HG03159 (cell line): ENCODE data around the gene SPATS2L.

Experiments used
- ATAC-seq: cut with Tn5 transposase; IDR thresholded peaks from one replicate; pipeline ENCODE4 v1.9.1; 2021; ENCODE audit warnings: mild to moderate bottlenecking, moderate library complexity; ENCODE audit not compliant: unreplicated experiment

The SPATS2L gene

DNA sequence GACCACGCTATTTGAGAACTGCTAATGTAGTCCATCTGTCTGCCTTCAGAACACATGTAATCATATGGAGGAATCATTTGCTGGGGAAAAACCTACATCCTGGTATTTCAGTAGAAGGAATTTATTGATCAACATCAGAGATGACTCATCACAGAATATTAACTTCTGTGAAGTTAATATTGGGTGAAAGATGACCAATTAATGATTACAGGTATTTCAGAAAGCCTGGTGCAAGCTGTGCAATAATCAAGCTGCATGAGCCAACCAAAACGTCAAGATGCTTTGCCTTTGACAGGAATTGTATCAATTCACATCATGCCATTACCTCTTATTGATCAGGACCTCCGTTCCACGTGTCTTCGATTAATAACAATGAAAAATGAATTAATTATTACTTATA is 9.4 kb upstream of the SPATS2L start:
- no peak for ATAC-seq

DNA sequence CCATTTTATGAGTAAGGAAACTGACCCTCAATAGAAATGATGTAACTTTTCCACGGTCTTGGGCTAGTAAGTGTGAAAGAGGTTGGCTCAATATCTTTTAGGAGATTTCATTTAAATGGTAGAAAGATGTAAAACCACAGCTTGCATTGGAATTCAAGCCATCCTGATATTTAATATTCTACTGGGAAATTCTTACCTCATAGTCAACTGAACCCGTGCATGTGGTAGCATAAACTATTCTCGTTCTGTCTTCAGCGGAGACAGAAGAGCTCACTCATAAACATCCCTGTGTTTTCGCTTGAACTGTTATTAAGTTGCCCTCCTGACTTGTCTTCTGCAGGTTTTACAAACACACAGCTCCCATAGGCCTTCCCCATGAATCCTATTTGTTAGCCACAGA is 8.5 kb upstream of the SPATS2L start:
- ATAC-seq = no peak

GRCh38 chr2:200298816-200299215 is 7.7 kb upstream of the SPATS2L start:
- ATAC-seq = no peak

GRCh38 chr2:200300065-200300464 is 6.4 kb upstream of the SPATS2L start:
- no peak for ATAC-seq

- ATAC-seq = no peak
Measured at GRCh38 chr2:200300638-200301314, 5.7 kb upstream of the SPATS2L start.

GRCh38 chr2:200301953-200302858 is 4.3 kb upstream of the SPATS2L start:
- no peak for ATAC-seq

- no peak for ATAC-seq
Measured at GRCh38 chr2:200302940-200303727, 3.4 kb upstream of the SPATS2L start.

DNA sequence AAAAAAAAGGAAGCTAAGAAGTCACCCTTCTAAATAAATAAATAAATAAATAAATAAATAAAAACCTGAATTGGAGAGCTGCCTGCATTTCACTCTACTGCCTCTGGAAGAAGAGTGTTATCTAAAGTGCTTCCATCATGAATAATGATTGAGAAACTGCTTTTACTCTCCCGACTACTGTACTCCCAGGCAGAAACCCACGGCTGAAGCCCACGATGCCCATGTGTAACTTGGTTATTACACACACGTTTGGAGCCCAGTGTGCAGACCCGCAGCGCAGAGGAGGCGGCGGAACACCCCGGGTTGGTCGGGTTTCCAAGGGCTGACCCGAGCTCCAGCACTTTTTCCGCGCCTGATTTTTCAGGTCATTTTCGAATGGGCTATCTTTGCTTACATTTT is 697 bp upstream of the SPATS2L start:
- no peak for ATAC-seq

GRCh38 chr2:200306931-200307723 is 634 bp downstream of the SPATS2L start:
- peak; percentile 51 for ATAC-seq

GRCh38 chr2:200307724-200308545 is 1.4 kb downstream of the SPATS2L start:
- no peak for ATAC-seq

DNA sequence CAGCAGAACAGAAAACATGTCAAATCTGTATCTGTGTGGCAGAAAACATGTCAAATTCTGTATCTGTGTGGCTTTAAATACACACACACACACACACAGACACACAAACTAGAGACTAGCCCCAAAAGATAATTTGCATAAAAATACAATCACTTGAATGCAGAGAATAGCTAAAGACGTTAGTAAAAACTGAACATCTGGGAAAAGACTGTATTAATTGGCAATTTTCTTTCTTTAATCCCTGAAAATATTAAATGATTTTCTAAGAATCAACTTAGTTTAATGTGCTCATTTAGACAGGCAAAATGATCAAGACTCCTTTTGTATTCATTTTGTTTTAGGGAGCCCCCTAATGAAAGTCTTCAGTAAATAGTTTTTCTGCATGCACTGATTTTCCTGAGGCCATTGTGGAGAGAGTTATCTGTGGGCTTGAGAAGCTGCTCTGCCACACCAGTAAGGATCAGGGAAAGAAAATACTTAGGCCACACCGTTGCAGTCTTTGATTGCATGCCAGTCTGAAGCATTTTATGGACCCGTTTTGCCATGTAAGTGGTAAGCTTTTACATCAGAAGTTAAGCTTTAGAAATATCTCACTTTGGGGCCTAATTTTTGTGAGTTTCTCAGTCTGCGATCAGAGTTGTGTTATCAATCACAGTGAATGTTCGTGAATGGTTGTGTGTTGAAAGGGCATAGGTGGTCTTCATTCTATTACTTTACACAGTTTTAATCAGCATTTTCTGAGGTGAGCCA is 2.2 kb downstream of the SPATS2L start:
- ATAC-seq = no peak

DNA sequence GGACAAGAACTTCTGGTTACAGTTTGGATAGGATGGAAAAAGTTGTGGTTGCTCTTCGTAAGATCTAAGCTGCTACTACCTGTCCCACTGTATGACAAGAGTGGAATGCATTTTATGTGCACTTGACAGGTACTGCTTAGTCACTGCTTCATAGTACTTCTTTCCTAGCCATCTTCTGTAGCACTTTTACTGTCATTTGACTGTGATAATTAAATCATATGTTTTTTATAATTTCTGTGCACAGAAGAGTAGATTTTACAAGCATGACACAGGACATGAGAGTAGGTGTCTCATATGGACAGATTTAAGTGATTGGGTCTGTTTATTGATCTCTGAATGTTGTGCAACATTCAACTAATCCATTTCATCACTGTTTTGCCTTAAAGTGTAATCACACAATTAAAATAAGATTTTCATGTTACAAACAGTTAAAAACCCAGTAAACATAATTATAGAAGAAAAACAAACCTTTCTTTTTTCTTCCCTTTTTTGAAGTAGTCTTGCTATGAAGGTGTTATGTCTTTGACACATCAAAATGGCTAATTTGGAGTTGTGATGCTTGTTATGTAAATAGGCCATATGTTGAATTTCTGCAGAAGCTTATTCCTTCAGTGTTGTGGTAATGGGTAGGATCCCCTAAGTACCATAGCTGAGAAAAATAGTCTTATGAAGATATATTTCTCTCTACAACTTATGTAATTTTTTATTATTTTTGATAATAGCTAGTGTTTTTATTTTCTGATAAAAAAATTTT is 3.0 kb downstream of the SPATS2L start:
- ATAC-seq = no peak

GRCh38 chr2:200310545-200310971 is 4.1 kb downstream of the SPATS2L start:
- ATAC-seq = no peak

- no peak for ATAC-seq
Measured at GRCh38 chr2:200311139-200311538, 4.6 kb downstream of the SPATS2L start.

DNA sequence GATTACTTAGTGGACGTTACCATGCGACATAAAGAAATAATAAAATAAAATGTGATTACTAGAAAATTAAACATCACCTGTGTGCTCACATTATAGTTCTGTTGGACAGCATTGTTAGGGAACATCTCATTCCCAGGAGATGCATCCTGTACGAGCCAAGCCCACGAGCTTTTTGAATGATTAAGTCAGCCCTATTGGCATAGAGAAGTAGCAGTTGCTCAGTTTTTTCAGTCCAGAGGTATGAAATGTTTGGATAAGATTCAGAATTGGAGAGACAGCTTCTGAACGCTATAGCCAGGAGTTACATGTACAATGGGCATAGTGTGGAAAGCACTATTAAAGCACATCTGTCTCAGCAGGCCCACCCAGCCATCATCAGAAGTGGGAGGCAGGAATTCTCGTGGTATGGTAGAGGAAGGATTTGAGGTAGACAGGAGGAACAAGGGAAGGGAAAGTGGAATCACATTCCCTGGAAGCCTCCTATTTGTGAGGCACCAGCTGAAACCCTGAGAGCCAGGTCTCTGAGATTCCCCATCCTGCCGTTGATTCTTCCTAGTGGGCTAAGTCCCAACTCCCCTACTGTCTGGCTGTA is 8.6 kb downstream of the SPATS2L start:
- no peak for ATAC-seq

DNA sequence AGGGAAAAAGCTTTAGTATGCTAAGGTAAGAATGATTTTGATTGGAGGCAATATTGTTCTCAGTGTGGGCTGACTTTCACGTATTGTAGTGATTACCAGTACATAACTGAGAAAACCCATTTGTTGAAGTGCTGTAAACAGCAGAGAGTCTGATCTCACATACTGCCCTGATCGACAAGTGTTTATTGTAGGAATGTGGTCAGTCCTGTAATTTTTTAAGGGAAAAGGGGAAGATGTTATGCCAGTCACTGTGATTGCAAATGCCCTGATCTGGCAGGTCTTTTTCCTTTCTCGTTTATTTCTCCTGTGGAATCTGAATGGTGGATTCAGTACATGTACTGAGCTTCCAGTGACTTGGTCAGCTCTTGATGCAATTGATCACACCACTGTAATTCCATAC is 11.5 kb downstream of the SPATS2L start:
- ATAC-seq = no peak

- no peak for ATAC-seq
Measured at GRCh38 chr2:200318940-200319435, 12.5 kb downstream of the SPATS2L start.
